Activated CD8-positive, alpha-beta memory T cell treated with anti-CD3 and anti-CD28 coated beads for 24 hours (primary cell): ENCODE measurements around the gene EMCN.
"Not testable (repeated sequence)": the region's sequence is repeated elsewhere in the genome, so short reads cannot be mapped to it uniquely, and the experiment has no call there.

Experiments used
- DNase-seq: peaks from one replicate; pipeline ENCODE4 v3.0.0-alpha.2; 2020

The EMCN gene, protein sequence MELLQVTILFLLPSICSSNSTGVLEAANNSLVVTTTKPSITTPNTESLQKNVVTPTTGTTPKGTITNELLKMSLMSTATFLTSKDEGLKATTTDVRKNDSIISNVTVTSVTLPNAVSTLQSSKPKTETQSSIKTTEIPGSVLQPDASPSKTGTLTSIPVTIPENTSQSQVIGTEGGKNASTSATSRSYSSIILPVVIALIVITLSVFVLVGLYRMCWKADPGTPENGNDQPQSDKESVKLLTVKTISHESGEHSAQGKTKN

DNA sequence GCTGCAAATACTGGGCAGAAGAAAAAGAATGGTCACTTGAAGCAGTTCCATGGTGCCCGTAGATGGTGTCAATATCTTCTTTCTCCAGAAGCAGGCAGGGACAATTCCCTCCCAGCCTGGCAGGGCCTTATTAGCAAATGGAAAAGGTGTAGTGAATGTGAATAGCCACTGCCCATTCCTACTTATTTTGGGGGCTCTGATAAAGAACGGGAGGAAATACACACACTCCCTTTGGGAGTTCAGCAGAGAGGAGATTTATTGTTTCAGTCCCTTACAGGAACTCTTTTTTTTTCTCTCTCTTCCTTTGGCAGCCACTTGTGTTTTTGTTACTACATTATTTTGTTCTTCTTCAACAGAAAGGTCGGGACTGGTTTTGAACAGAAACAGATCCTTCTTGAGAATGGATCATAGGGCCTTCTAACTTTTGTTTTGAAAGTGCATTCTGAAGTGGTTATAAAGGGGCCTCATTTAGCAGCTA lies at the start of gene EMCN:
Gene EMCN (minus strand): TSS at position 159 of the 478 bp plus-strand sequence. CDS start 108 bp downstream, at position 51.
- DNase-seq, result no peak

DNA sequence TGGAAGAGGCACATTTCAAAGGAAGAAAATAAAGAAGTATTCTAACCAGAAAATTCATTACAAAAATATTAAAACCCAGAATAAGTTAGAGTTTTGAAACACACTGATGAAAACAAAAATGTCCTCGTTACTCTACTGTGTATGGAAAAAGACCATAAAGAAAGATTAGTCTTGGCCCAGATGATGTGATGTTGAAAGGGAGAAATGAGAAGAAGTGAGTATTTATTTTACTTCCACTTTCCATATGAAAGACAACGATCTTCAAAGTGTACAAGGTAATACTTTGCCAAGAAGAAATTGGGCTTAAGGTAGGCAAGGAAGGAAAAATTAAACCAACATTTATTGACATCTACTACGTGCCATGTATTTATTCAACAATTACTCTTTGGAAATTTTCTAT lies 48.6 kb upstream of the EMCN start:
- DNase-seq, result no peak

DNA sequence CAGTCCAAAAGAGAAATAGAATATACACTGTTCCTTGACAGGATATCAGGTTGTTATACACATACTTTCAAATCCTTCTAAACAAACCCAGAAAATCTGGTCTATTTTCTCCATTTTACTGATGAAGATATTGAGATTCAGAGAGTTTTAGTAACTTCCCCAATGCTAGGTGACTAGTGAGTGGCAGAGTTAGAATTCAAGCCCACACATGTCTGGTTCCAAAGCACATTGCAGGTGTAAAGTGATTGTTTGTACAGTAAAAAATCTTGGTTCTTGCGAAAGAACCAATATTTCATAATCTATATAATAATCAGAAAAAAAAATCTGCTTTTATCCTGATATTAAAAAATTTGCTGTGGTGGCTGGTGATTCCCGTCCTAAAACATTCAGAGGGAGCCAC lies 39.5 kb upstream of the EMCN start:
- DNase-seq, result no peak

- DNase-seq, result no peak
Measured at GRCh38 chr4:100555611-100556337, 38.0 kb upstream of the EMCN start.

DNA sequence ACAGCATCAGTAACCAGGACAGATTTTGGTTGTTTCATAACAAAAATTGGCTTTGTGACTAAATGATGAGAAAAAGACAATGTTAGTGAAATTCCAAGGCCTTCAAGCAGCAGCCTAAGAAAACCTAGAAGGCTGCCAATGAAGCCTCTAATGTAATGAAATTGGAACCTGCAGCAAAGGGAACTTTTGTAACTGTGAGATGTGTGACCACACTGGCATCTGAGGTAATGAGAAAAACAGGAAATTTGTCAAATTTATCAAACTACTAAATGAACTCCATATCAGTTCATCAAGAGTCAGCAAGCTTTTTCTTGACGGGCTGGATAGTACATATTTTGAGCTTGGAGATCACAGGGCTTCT lies 30.4 kb upstream of the EMCN start:
- DNase-seq, result no peak

GRCh38 chr4:100547541-100548199 lies 29.8 kb upstream of the EMCN start:
- DNase-seq, result no peak

- no peak for DNase-seq
Measured at GRCh38 chr4:100545427-100545826, 27.6 kb upstream of the EMCN start.

GRCh38 chr4:100540131-100540530 lies 22.3 kb upstream of the EMCN start:
- DNase-seq, result no peak

GRCh38 chr4:100539706-100540105 lies 21.9 kb upstream of the EMCN start:
- no peak for DNase-seq

- no peak for DNase-seq
Measured at GRCh38 chr4:100533741-100534140, 15.9 kb upstream of the EMCN start.

DNA sequence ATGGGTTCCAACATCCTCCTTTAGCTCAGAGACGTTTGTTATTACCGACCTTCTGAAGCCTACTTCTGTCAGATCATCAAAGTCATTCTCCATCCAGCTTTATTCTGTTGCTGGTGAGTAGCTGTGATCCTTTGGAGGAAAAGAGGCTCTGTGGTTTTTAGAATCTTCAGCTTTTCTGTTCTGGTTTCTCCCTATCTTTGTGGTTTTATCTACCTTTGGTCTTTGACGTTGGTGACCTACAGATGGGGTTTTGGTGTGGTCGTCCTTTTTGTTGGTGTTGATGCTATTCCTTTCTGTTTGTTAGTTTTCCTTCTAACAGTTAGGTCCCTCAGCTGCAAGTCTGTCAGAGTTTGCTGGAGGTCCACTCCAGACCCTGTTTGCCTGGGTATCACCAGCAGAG lies 12.3 kb upstream of the EMCN start:
- not testable (repeated sequence) for DNase-seq

DNA sequence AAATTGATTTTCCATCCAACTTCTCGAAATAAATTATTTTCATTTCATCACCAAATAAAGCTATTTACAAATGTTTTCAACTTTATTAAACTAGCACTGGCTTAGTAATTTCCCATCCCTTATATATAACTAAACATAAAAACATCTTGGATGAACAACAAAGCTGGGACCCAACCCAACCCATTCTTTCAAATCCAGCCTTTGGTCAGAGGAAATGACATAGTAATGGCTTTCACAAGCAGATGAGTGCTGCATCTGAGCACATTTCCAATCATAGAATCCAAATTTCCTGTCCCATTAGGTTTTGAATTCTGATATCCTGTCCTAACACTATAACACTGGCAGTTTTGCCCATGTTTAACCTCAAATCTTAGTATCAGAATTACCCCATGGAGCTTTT lies 7.9 kb upstream of the EMCN start:
- DNase-seq, result no peak

GRCh38 chr4:100519205-100519604 lies 1.4 kb upstream of the EMCN start:
- DNase-seq, result no peak

DNA sequence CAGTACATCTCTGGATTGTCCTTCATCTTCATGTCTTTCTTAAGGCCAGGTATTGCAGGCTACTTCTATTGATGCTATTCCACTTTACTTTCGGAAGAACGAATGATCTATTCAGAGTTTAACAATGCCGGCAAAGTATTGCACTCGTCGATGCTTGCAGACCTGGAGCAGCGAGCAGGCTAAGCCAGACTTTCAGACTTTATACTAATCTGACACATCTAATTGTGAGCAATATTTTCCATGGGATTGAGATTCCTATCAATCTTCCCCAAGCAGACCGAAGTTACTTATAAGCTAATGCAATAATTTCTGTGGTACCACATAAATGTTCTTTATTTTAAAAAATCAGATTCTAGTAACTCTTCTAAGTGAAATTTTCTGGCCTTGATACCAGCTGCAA lies 1.6 kb downstream of the EMCN start:
- no peak for DNase-seq

- DNase-seq, result no peak
Measured at GRCh38 chr4:100511896-100512295, 5.9 kb downstream of the EMCN start.

- DNase-seq, result no peak
Measured at GRCh38 chr4:100510551-100510950, 7.3 kb downstream of the EMCN start.

DNA sequence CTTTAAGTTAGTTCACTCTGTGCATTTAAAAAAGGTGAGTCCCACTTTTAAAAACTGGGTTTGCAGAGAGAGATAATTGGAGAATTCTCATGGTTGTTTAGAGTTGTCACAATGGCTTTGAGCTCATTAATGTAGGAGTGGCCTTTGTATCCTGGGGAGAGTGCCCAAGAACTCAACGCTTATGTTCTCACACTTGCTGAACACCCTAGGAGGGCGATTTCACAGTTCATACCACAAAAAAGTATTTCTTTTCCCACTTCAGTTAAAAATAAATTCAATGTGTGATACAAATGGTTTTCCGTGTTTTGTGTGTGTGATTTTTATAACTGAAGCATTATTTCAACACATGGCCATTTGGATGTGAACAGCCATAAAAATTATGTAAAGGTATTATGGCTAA lies 8.4 kb downstream of the EMCN start:
- DNase-seq, result no peak

- no peak for DNase-seq
Measured at GRCh38 chr4:100508691-100509090, 9.1 kb downstream of the EMCN start.

DNA sequence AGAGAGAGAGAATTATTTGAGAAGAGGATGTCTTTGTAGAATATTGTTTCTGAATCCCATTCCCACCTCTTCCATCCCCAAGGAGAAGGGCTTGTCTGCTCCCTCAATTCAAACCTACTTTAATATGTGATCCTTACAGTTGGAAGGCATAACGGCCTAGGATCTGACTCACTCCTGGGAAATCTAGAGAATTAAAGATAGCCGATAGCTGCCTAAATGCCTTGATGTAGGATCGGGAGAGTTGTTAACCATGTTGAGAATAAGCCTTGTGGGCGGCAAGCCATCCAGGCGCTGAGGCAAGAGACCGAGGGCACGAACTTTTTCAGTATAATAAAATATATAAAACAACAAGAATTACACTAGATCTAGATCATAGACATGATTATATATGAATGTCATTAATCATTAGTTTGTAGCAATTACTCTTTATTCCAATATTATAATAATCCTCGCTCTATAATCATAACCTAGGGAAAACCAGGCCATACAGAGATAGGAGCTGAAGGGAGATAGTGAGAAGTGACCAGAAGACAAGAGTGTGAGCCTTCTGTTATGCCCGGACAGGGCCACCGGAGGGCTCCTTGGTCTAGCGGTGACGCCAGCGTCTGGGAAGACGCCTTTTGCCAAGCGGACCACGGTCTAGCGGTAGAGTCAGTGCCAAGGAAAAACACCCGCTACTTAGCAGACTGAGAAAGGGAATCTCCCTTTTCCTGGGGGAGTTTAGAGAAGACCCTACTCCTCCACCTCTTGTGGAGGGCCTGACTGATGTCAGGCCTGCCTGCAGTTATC lies 13.5 kb downstream of the EMCN start:
- no peak for DNase-seq

DNA sequence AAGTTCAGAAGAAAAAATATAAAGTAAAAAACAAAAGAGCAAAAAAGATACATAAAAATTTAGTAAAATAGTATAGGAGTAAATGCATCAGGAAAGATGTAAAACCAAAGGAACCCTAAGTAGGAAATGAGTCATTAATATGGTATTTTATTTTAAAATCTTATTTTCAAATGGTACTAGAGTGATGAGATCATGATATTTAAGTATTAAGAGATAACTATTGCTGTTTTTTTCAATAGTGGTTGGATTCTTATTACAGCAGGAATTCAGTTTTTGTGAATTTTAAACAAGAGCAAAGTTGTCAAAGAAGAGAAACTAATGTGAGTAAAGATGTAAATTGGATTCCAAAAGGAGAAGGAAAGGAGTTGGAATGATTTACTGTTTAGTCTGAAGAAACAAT lies 20.0 kb downstream of the EMCN start:
- no peak for DNase-seq

GRCh38 chr4:100495074-100495473 lies 22.7 kb downstream of the EMCN start:
- DNase-seq, result no peak

DNA sequence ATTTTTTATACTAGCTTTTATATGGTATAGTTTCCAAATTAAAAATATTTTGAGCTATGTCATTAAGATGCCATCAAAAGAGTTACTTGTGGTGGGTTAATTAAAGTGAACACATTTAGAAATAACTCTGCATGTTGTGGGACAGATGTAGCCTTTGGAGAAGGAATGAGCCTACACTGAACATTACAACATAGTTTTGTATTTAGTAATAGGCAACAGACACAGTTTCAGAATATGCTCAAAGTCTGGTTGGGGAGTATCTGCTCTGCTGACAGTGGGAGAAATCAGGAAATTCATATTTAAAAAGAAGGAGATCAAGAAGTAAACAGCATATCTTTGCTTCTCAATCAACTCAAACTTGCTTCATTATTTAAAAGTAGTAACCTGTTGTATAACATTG lies 23.7 kb downstream of the EMCN start:
- no peak for DNase-seq

DNA sequence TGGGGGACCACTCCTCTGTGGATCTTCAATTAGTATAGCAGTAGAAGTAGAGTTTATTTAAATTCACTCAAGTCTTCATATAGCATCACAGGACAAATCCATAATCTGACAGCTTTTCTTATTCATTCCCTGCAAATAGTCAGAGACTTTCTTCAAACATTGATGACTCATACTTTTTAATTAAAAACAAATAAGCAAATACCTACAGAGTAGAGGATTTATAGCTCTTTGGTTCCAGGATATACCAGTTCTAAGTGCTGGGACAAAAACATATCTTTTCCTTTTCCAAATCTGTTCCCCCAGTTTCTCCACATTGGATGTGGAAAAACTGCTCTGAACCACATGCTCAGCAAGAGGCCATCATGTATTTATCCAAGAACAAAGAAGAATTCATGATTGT lies 24.1 kb downstream of the EMCN start:
- no peak for DNase-seq
